GM18861 (cell line): ENCODE data around the gene ABCC6.
"Not testable (repeated sequence)": the region's sequence is repeated elsewhere in the genome, so short reads cannot be mapped to it uniquely, and the experiment has no call there.

Experiments used
- ATAC-seq: cut with Tn5 transposase; IDR thresholded peaks from one replicate; pipeline ENCODE4 v1.9.1; 2021; ENCODE audit not compliant: unreplicated experiment

ABCC6 gene

GRCh38 chr16:16232692-16233061, 9.4 kb upstream of the ABCC6 start:
- ATAC-seq, result peak; percentile 8

- ATAC-seq, result not testable (repeated sequence)
Observed at GRCh38 chr16:16223662-16224241, 458 bp upstream of the ABCC6 start.

DNA sequence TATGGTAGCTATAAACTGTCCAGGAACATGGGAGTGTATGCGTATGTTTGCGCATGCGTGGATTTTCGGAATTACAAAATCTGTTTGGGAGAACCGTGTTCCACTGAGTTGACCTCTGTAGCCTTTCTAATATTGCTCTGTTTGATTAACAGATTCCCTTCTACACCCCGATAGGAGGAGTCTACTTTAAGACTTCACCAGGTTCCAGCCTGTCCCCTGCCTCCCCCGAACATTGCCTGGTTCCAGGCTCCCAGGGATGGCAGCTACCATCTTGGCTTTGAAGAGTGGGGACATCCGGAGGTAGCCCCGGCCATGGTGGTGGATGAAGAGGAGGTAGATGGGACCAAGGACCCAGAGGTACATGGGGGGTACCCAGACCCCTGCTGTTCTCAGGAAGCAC, 1.9 kb downstream of the ABCC6 start:
- not testable (repeated sequence) for ATAC-seq

DNA sequence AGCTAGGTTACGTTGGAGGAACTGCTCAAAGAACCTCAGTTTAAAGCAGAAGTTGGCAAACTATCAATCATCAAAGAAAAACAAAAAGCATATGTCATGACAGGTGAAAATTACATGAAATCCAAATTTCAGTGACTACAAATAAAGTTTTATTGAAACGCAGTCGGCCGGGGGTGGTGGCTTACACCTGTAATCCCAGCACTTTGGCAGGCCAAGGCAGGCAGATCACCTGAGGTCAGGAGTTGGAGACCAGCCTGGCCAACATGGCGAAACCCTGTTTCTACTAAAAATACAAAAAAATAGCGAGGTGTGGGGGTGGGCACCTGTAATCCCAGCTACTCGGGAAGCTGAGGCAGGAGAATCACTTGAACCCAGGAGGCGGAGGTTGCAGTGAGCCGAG, 2.8 kb downstream of the ABCC6 start:
- ATAC-seq, result not testable (repeated sequence)

- ATAC-seq, result not testable (repeated sequence)
Observed at GRCh38 chr16:16218787-16219186, 4.5 kb downstream of the ABCC6 start.

DNA sequence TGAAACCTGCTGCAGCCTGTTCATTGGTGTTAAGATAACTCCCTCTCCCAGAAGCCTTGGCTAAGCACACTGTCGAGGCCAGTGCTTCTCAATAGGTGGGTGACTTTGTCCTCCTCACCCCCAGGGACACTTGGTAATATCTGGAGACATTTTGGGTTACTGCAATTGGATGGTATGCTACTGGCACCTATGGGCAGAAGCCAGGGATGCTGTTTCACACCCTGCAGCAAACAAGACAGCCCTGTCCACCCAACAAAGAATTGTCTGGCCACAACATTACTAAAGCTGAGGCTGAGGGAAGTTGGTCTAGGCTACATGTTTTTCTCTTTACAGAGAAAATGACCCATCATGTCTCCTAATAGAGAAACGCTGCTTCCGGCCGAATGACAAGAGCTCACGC, 4.9 kb downstream of the ABCC6 start:
- not testable (repeated sequence) for ATAC-seq

- ATAC-seq, result not testable (repeated sequence)
Observed at GRCh38 chr16:16213863-16214293, 9.4 kb downstream of the ABCC6 start.

GRCh38 chr16:16211404-16211803, 11.9 kb downstream of the ABCC6 start:
- ATAC-seq, result not testable (repeated sequence)

GRCh38 chr16:16208461-16208860, 14.8 kb downstream of the ABCC6 start:
- ATAC-seq, result not testable (repeated sequence)

DNA sequence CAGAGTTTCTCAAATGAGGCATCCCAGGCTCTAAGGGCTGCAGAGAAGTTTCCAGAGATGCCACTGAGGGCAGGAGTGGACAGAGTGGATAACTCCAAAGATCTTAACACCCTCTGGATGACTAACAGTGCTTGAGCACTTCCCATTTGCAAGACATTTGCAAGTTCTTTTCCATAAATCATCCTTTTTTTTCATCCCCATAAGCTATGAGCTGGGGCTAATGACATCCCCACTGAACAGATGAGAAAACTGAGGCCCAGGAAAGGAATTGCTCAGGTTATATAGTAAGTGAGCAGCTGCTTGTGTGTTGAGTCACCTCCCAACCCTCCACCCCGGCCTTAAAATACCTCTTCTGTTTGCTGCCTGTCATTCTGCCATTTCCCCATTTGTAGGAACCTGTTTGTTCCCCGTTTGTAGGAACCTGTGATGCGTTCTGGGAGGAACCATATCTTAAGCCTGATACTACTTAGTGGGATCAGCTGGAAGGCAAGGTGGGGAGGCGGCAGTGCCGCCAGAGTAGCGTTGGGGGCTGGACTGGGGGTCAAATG, 15.4 kb downstream of the ABCC6 start:
- ATAC-seq, result not testable (repeated sequence)

- ATAC-seq, result not testable (repeated sequence)
Observed at GRCh38 chr16:16207097-16207786, 16.1 kb downstream of the ABCC6 start.

- not testable (repeated sequence) for ATAC-seq
Observed at GRCh38 chr16:16205864-16206263, 17.4 kb downstream of the ABCC6 start.

GRCh38 chr16:16204552-16204951, 18.7 kb downstream of the ABCC6 start:
- ATAC-seq, result not testable (repeated sequence)

DNA sequence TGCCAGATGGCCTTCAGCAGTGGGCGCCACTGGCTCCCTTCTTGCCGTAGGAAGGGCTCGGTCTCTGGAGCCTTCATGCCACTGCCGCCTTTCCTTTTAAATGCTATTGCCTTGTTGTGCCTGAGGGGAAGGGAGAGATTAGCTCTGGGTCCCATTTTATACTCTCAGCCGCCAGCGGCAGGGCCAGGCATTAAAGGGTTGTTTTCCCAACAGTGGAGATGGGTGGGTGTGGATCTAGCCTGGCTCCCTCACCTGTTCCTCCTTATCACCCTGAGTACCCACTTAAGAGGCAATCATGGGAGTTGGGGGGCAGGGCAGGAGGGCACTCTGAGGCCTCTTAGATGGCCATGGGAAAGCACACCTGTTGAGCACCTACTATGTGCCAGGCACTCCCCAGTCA, 19.8 kb downstream of the ABCC6 start:
- ATAC-seq, result not testable (repeated sequence)

GRCh38 chr16:16202400-16203143, 20.7 kb downstream of the ABCC6 start:
- ATAC-seq, result not testable (repeated sequence)

GRCh38 chr16:16201880-16202279, 21.4 kb downstream of the ABCC6 start:
- not testable (repeated sequence) for ATAC-seq

- ATAC-seq, result not testable (repeated sequence)
Observed at GRCh38 chr16:16200391-16200790, 22.9 kb downstream of the ABCC6 start.

DNA sequence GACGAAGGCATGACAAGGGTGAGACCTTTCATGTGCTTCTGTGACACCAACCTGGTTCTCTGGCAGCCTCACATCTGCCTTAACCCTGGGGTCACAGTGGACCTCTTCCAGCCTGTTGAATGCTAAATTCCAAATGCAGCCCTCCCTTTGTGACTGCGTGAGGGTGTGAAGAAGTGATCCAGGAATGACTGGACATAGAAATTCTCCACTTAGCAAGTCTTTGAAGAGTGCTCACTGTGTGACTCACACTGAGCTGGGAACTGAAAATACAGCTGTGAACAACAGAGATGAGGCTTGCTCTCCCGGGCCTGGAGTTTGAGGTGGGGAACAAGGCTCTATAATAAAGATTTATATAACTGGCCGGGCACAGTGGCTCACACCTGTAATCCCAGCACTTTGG, 23.9 kb downstream of the ABCC6 start:
- not testable (repeated sequence) for ATAC-seq

DNA sequence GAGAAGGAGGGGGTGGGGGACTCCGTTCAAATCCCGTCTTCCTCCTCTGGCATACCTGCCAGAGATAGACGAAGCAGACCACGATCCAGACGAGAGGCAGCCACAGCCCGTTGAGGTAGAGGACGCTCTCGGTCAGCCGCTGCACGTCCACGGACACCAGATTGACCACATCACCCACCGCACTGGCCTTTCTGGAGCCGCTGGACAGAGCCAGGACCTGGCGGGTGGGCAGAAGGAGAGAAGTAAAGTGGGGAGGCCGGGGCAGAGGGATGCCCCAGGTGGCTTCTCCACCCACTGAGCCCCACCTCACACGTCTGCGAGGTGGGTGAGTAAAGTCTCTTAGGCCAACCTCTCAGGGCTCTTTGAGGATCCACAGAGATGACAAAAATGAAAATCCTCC, 25.3 kb downstream of the ABCC6 start:
- no peak for ATAC-seq

GRCh38 chr16:16197331-16197730, 26.0 kb downstream of the ABCC6 start:
- ATAC-seq, result no peak

DNA sequence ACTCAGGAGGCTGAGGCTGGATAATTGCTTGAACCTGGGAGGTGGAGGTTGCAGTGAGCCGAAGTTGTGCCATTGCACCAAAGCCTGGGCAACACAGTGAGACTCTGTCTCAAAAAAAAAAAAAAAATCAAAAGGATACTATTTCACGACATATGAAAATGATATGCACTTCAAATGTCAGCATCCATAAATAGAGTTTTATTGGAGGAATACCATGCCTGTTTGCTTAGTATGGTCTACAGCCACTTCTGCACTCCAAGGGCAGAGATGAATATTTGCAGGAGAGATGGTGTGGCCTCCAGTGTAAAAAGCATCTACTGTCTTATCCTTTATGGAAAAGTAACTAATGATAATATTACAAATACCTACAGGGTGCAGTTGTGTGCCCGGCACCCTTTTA, 27.2 kb downstream of the ABCC6 start:
- no peak for ATAC-seq
